Measurements from ENCODE around the gene C12orf42.
A peak's percentile ranks its signal among the peaks of the same experiment; 100 is the strongest.

DNA sequence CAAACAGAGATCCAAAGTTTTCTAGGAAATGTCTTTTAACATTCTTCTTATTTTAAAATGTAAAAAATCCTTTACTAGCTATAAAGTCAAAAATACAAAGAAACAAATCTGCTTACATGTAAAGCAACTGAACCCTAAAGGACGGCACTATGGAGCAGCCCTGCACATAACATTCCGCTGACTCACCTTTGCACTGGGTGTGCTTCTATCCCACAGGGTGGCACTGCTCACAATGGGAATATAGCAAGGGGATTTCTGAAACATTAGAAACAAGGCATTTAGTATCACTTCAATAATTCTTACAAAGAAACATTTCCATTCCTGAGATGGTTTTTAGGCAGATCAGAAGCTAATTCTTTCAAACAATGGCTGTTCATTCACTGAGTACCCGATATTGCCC, 94.3 kb downstream of the C12orf42 start:
- TF ChIP-seq EZH2 (IDR thresholded peaks at IDR 0.05; ENCODE audit: borderline replicate concordance, low read depth, low read length, severe bottlenecking): no peak
- TF ChIP-seq CTCF (IDR thresholded peaks at IDR 0.05; ENCODE audit: borderline replicate concordance, extremely low read depth, low read length, poor library complexity, severe bottlenecking): peak; percentile 24
